OCI-LY1 (cell line): ENCODE measurements around the gene MUC20.
"Not testable (repeated sequence)": the region's sequence is repeated elsewhere in the genome, so short reads cannot be mapped to it uniquely, and the experiment has no call there.

ENCODE experiments used
- H2AFZ ChIP-seq: fragments of 200-600 bp; sonication (generic), shearing (Covaris generic); 2 replicates; pipeline ENCODE4 v1.6.0; 2014; ENCODE audit warnings: antibody characterized with exemption, mild to moderate bottlenecking, low read length
- H3F3A ChIP-seq: fragments of 200-600 bp; sonication (generic), shearing (Covaris generic); 2 replicates; pipeline ENCODE4 v1.6.0; 2014; ENCODE audit warnings: mild to moderate bottlenecking, antibody characterized with exemption, low read length, moderate library complexity; ENCODE audit not compliant: insufficient read depth
- H3K27ac ChIP-seq: fragments of 200-600 bp; sonication (generic); 2 replicates; pipeline ENCODE4 v1.5.1; 2014; ENCODE audit warnings: low read length, mixed run types, mild to moderate bottlenecking, low read depth; ENCODE audit not compliant: poor library complexity, severe bottlenecking
- H3K27me3 ChIP-seq: fragments of 200-600 bp; sonication (generic); 2 replicates; pipeline ENCODE4 v1.6.0; 2014; ENCODE audit warnings: antibody characterized with exemption, mild to moderate bottlenecking, low read length, moderate library complexity; ENCODE audit not compliant: insufficient read depth
- H3K36me3 ChIP-seq: fragments of 200-600 bp; sonication (generic); 2 replicates; pipeline ENCODE4 v1.6.1; 2014; ENCODE audit warnings: mild to moderate bottlenecking, antibody characterized with exemption, low read length, moderate library complexity, mixed read lengths; ENCODE audit not compliant: insufficient read depth
- H3K4me1 ChIP-seq: fragments of 200-600 bp; sonication (generic); 2 replicates; pipeline ENCODE4 v1.5.1; 2014; ENCODE audit warnings: mild to moderate bottlenecking, low read length, moderate library complexity; ENCODE audit not compliant: insufficient read depth, severe bottlenecking
- H3K4me2 ChIP-seq: fragments of 200-600 bp; sonication (generic), shearing (Covaris generic); 2 replicates; pipeline ENCODE4 v1.6.1; 2014; ENCODE audit warnings: low read length
- H3K4me3 ChIP-seq: fragments of 200-600 bp; sonication (generic); 2 replicates; pipeline ENCODE4 v1.5.1; 2014; ENCODE audit warnings: low read length, low read depth, mild to moderate bottlenecking, mixed read lengths; ENCODE audit not compliant: poor library complexity, severe bottlenecking
- H3K79me2 ChIP-seq: fragments of 200-600 bp; shearing (Covaris generic); 2 replicates; pipeline ENCODE4 v1.6.1; 2016; ENCODE audit warnings: mixed run types, low read length, mixed read lengths; ENCODE audit not compliant: insufficient read depth
- H3K9ac ChIP-seq: fragments of 200-600 bp; sonication (generic), shearing (Covaris generic); 2 replicates; pipeline ENCODE4 v1.6.1; 2014; ENCODE audit warnings: mild to moderate bottlenecking, low read length, mixed read lengths
- H3K9me2 ChIP-seq: fragments of 200-600 bp; sonication (generic), shearing (Covaris generic); 2 replicates; pipeline ENCODE4 v1.6.1; 2014; ENCODE audit warnings: low read depth, mild to moderate bottlenecking, low read length, mixed read lengths
- H3K9me3 ChIP-seq: fragments of 200-600 bp; shearing (Covaris generic); 2 replicates; pipeline ENCODE4 v1.6.1; 2014; ENCODE audit warnings: low read length, mixed read lengths
- H4K20me1 ChIP-seq: fragments of 200-600 bp; sonication (generic), shearing (Covaris generic); 2 replicates; pipeline ENCODE4 v1.6.0; 2016; ENCODE audit warnings: mild to moderate bottlenecking, low read length; ENCODE audit not compliant: insufficient read depth
- EZH2 ChIP-seq: fragments of 200-600 bp; sonication (generic), shearing (Covaris generic); IDR thresholded peaks from 2 replicates; pipeline ENCODE4 v1.8.0; 2017; ENCODE audit warnings: borderline replicate concordance, mixed run types, mild to moderate bottlenecking, antibody characterized with exemption, low read length, moderate library complexity, mixed read lengths
- TF ChIP-seq, protein P1 (sequence below): fragments of 200-600 bp; sonication (generic), shearing (Covaris generic); IDR thresholded peaks from 2 replicates; pipeline ENCODE4 v1.5.1; 2017; ENCODE audit warnings: mild to moderate bottlenecking, antibody characterized with exemption, low read length, moderate library complexity, mixed read lengths

The MUC20 gene

DNA sequence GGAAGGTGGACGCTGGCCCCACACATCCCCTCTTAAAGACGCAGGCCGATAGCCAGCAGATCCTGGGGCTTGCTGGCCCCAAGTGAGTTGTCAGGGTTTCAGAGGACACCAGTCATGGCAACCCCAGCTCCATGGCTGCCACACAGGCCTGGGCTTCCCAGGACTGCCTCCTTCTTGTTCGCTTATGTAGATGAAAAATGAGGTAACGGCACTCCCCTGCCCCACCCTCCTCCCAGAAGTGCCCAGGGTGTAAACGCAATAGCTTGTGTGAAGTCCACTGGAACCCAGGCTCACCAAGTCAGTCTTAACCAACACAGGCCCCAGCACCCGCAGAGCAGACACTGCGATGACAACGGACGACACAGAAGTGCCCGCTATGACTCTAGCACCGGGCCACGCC lies 3.6 kb downstream of the MUC20 start:
- not testable (repeated sequence) for H3K9me2 ChIP-seq, H3K4me1 ChIP-seq, H2AFZ ChIP-seq, H3K9ac ChIP-seq, H3K36me3 ChIP-seq, H3K4me3 ChIP-seq, H3K4me2 ChIP-seq, H3F3A ChIP-seq, H3K27ac ChIP-seq, H3K79me2 ChIP-seq, H4K20me1 ChIP-seq, H3K9me3 ChIP-seq, H3K27me3 ChIP-seq

DNA sequence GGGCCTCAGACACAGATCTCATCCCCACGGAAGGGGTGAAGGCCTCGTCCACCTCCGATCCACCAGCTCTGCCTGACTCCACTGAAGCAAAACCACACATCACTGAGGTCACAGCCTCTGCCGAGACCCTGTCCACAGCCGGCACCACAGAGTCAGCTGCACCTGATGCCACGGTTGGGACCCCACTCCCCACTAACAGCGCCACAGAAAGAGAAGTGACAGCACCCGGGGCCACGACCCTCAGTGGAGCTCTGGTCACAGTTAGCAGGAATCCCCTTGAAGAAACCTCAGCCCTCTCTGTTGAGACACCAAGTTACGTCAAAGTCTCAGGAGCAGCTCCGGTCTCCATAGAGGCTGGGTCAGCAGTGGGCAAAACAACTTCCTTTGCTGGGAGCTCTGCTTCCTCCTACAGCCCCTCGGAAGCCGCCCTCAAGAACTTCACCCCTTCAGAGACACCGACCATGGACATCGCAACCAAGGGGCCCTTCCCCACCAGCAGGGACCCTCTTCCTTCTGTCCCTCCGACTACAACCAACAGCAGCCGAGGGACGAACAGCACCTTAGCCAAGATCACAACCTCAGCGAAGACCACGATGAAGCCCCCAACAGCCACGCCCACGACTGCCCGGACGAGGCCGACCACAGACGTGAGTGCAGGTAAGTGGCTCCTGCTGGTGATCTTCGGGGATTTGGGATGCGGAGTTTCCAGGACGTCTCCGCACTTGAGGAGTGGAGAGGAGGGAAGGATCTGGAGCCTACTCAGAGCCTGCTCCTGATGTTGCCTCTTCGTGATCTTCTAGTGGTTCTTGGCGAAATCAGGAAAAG lies 5.3 kb downstream of the MUC20 start:
- H3K4me3 ChIP-seq, H3K9ac ChIP-seq, H3K9me3 ChIP-seq, H3F3A ChIP-seq, H3K9me2 ChIP-seq, H3K79me2 ChIP-seq, H3K27ac ChIP-seq, H4K20me1 ChIP-seq, H3K36me3 ChIP-seq, H3K4me1 ChIP-seq, H2AFZ ChIP-seq, H3K4me2 ChIP-seq: not testable (repeated sequence)
- peaks cover 15% of the 10 kb centered on the region for H3K27me3 ChIP-seq

DNA sequence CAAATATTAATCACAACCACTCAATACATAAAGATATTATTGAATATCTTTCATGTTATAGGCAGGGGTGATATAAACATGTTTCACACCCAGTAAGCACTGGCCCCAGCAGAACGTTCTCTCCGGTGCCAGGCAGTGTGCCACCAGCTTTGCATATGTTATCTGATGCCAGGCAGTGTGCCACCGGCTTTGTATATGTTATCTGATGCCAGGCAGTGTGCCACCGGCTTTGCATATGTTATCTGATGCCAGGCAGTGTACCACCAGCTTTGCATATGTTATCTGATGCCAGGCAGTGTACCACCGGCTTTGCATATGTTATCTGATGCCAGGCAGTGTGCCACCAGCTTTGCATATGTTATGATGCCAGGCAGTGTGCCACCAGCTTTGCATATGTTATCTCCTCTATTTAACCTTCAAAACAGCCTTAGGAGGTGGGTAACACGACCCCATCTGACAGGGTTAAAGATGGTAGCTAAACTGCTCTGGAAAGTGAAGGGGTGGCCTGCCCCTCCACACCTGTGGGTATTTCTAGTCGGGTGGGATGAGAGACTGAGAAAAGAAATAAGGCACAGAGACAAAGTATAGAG lies 6.9 kb downstream of the MUC20 start:
- no peaks in the 10 kb centered on the region for H4K20me1 ChIP-seq
- H2AFZ ChIP-seq = no peak overlapping the region
- no peaks in the 10 kb centered on the region for H3F3A ChIP-seq
- no peak overlapping the region for H3K9ac ChIP-seq
- no peak for TF ChIP-seq EZH2
- TF ChIP-seq, protein P1, sequence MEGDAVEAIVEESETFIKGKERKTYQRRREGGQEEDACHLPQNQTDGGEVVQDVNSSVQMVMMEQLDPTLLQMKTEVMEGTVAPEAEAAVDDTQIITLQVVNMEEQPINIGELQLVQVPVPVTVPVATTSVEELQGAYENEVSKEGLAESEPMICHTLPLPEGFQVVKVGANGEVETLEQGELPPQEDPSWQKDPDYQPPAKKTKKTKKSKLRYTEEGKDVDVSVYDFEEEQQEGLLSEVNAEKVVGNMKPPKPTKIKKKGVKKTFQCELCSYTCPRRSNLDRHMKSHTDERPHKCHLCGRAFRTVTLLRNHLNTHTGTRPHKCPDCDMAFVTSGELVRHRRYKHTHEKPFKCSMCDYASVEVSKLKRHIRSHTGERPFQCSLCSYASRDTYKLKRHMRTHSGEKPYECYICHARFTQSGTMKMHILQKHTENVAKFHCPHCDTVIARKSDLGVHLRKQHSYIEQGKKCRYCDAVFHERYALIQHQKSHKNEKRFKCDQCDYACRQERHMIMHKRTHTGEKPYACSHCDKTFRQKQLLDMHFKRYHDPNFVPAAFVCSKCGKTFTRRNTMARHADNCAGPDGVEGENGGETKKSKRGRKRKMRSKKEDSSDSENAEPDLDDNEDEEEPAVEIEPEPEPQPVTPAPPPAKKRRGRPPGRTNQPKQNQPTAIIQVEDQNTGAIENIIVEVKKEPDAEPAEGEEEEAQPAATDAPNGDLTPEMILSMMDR = no peak
- H3K9me3 ChIP-seq = no peaks in the 10 kb centered on the region
- peaks cover 15% of the 10 kb centered on the region for H3K27me3 ChIP-seq
- H3K9me2 ChIP-seq = no peaks in the 10 kb centered on the region
- H3K27ac ChIP-seq = no peak overlapping the region
- no peaks in the 10 kb centered on the region for H3K36me3 ChIP-seq
- H3K4me3 ChIP-seq = no peak overlapping the region
- H3K4me2 ChIP-seq = no peak overlapping the region
- H3K4me1 ChIP-seq = no peaks in the 10 kb centered on the region
- H3K79me2 ChIP-seq = no peaks in the 10 kb centered on the region

DNA sequence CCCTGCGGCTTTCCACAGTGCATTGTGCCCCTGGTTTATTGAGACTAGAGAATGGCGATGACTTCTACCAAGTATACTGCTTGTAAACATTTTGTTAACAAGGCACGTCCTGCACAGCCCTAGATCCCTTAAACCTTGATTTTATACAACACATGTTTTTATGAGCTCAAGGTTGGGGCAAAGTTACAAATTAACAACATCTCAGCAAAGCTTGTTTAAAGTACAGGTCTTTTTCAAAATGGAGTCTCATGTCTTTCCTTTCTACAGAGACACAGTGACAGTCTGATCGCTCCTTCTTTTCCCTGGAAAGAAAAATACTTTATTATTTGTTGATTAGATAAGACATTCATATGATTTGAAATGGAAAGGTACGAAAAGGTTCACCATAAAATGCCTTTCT lies 8.0 kb downstream of the MUC20 start:
- not testable (repeated sequence) for H3K9me2 ChIP-seq, H3K9me3 ChIP-seq, H2AFZ ChIP-seq, H4K20me1 ChIP-seq, H3K4me1 ChIP-seq, H3K4me3 ChIP-seq, H3F3A ChIP-seq, H3K79me2 ChIP-seq, H3K4me2 ChIP-seq, H3K27ac ChIP-seq, H3K36me3 ChIP-seq, H3K9ac ChIP-seq
- H3K27me3 ChIP-seq = peaks cover 15% of the 10 kb centered on the region
